ENCODE measurements around the gene AGPAT3. TPM values are rescaled to one million over a fixed set of nuclear protein-coding genes. Genes with fewer than 3 reads are reported as not detected.

Gene AGPAT3
- total RNA-seq, 2 donors from 2014 or later, result 31.3 to 53.5 TPM

DNA sequence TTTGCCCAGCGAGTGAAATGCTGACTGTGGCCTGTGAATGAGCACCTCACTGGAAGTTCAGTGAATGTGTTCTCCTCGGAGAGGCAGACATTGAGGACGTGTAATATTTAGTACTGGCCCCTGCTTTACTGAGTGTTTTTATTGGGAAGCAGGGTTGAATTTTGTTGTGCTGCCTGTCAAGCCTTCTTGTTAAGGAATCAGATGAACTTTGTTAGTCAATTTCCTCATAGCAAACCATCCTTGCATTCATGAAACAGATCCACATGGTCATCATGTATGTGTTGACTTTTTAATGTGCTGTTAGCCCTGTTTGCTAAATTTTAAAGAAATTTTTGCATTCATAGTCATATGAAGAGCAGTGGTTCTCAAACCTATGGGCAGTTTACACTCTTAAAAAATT, 47.9 kb downstream of the AGPAT3 start:
- 98% methylated on average over 3 of the region's 3 CpGs for WGBS
- H3K4me3 ChIP-seq, result no peak overlapping the region
- H3K27ac ChIP-seq, result no peak overlapping the region
- no peaks in the 10 kb centered on the region for H3K9me3 ChIP-seq
- H3K4me1 ChIP-seq (replicated peaks), result peaks cover 16% of the 10 kb centered on the region
- no peak for TF ChIP-seq POLR2A (IDR thresholded peaks at IDR 0.05)
- TF ChIP-seq POLR2AphosphoS5 (IDR thresholded peaks at IDR 0.05), result no peak
- no peak for TF ChIP-seq CTCF (IDR thresholded peaks at IDR 0.05)
- H3K27me3 ChIP-seq (replicated peaks; ENCODE audit: insufficient read depth), result no peaks in the 10 kb centered on the region
- DNase-seq (ENCODE audit: low spot score), result no peak
- H3K36me3 ChIP-seq, result no peaks in the 10 kb centered on the region
- intact Hi-C loops (cut with DNase I), result no loop called here

- TF ChIP-seq CTCF (IDR thresholded peaks at IDR 0.05) (no peak), POLR2A (IDR thresholded peaks at IDR 0.05) (no peak), POLR2AphosphoS5 (IDR thresholded peaks at IDR 0.05) (no peak)
- intact Hi-C loops (cut with DNase I), result no loop called here
- H3K9me3 ChIP-seq, result no peaks in the 10 kb centered on the region
- no peaks in the 10 kb centered on the region for H3K27me3 ChIP-seq (replicated peaks; ENCODE audit: insufficient read depth)
- no peaks in the 10 kb centered on the region for H3K36me3 ChIP-seq
- no peak overlapping the region for H3K4me3 ChIP-seq
- peaks cover 16% of the 10 kb centered on the region for H3K4me1 ChIP-seq (replicated peaks)
- H3K27ac ChIP-seq, result no peak overlapping the region
- WGBS, result 66% methylated on average over 6 of the region's 6 CpGs
- DNase-seq (ENCODE audit: low spot score), result no peak
Observed at GRCh38 chr21:43913928-43914327, 48.9 kb downstream of the AGPAT3 start.

DNA sequence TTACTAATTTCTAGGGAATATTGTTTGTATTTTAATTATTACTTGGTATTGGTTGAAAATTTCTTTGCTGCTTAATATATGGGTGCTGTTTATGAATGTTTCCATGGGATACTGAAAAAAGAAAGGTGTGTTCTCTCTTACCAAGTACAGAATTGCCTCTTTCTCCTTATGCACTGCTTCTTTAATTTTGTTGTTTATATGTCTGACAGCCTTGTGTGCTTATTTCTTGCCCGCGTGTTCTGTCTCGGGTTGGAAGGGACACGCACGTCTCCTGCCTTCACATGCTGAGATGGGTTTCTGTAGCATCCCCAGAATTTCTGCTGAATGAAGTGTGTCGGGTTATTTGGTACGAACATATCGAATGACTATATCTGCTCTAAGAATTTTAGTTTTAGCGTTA, 51.1 kb downstream of the AGPAT3 start:
- Histone ChIP-seq H3K9me3 (no peaks in the 10 kb centered on the region), H3K27ac (no peak overlapping the region), H3K4me3 (peak overlapping the region in 1 of 2 donors; percentile 12), H3K36me3 (no peaks in the 10 kb centered on the region), H3K4me1 (replicated peaks) (peaks cover 5% of the 10 kb centered on the region), H3K27me3 (replicated peaks; ENCODE audit: insufficient read depth) (no peaks in the 10 kb centered on the region)
- intact Hi-C loops (cut with DNase I), result no loop called here
- WGBS, result 74% methylated on average over 9 of the region's 9 CpGs
- DNase-seq (ENCODE audit: low spot score), result no peak
- no peak for TF ChIP-seq POLR2A (IDR thresholded peaks at IDR 0.05)
- no peak for TF ChIP-seq POLR2AphosphoS5 (IDR thresholded peaks at IDR 0.05)
- TF ChIP-seq CTCF (IDR thresholded peaks at IDR 0.05), result no peak

GRCh38 chr21:43916691-43917514, 51.9 kb downstream of the AGPAT3 start:
- Histone ChIP-seq H3K27me3 (replicated peaks; ENCODE audit: insufficient read depth) (no peaks in the 10 kb centered on the region), H3K27ac (peak overlapping the region in 1 of 2 donors; percentile 10), H3K9me3 (no peaks in the 10 kb centered on the region), H3K4me1 (replicated peaks) (no peaks in the 10 kb centered on the region), H3K36me3 (no peaks in the 10 kb centered on the region), H3K4me3 (peak overlapping the region; percentile 12 to 21)
- intact Hi-C loops (cut with DNase I), result no loop called here
- TF ChIP-seq CTCF (IDR thresholded peaks at IDR 0.05) (no peak), POLR2A (IDR thresholded peaks at IDR 0.05) (no peak)
- WGBS, result 51% methylated on average over 34 of the region's 35 CpGs
- DNase-seq (ENCODE audit: low spot score), result no peak

Data from prostate gland (tissue), 2 donors.